ENCODE data around the gene PNP.

DNA sequence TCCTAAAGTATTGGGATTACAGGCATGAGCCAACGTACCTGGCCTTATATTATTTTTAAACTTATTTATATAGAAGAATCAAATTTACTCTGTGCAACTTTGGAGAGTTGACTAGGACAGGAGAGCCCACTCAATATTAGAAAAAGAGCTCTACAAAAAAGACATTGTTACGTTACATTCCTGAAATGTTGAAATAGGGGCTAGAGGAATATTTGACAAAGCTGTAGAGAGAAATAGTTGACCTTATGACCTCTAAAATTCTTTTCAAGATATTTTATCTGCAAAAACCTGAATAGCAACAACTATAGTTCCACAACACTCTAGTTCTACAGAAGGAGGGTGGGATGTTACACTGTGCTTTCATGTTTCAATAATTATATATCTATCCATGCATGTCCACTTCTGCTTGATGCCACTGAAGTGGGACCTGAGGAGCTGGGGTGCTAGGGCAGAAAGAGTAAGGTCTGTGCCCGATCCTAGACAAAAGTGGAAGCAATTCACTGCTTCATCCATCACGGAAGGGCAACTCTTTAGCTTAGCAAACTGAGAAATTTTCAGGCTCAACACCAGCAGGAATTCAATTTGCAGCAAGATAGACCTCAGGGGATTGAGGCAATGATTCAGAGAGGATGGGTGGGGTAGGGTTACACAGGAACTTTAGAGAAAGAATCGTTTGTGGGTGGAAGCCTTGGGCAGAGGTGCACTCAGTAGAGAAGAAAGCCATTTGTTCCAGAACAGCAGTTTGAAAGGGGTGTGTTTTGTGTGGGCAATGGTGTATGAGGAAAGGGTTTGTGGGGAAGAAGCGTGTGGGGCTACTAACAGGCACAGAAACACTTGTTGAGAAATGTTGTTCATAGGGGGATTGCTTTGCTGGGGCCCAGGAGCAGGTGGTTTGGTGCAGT lies 20.1 kb downstream of the PNP start:
- no peak for TF ChIP-seq POLR2AphosphoS5 (IDR thresholded peaks at IDR 0.05)
- TF ChIP-seq EZH2 (IDR thresholded peaks at IDR 0.05; ENCODE audit: borderline replicate concordance, insufficient read depth, low read length, poor library complexity, severe bottlenecking), result no peak
- TF ChIP-seq, protein P1, sequence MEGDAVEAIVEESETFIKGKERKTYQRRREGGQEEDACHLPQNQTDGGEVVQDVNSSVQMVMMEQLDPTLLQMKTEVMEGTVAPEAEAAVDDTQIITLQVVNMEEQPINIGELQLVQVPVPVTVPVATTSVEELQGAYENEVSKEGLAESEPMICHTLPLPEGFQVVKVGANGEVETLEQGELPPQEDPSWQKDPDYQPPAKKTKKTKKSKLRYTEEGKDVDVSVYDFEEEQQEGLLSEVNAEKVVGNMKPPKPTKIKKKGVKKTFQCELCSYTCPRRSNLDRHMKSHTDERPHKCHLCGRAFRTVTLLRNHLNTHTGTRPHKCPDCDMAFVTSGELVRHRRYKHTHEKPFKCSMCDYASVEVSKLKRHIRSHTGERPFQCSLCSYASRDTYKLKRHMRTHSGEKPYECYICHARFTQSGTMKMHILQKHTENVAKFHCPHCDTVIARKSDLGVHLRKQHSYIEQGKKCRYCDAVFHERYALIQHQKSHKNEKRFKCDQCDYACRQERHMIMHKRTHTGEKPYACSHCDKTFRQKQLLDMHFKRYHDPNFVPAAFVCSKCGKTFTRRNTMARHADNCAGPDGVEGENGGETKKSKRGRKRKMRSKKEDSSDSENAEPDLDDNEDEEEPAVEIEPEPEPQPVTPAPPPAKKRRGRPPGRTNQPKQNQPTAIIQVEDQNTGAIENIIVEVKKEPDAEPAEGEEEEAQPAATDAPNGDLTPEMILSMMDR (IDR thresholded peaks at IDR 0.05; ENCODE audit: poor library complexity, severe bottlenecking), result no peak
- no peak for TF ChIP-seq TAF1 (IDR thresholded peaks at IDR 0.05; ENCODE audit: low read depth)
- TF ChIP-seq REST (IDR thresholded peaks at IDR 0.05; ENCODE audit: borderline replicate concordance), result no peak
- TF ChIP-seq RAD21 (conservative IDR thresholded peaks at IDR 0.05), result no peak
- no peak for TF ChIP-seq MXI1 (conservative IDR thresholded peaks at IDR 0.05; ENCODE audit: poor library complexity, severe bottlenecking)

Data from neural cell (in vitro differentiated cells).